Measurements from ENCODE around the gene ARHGAP15.

DNA sequence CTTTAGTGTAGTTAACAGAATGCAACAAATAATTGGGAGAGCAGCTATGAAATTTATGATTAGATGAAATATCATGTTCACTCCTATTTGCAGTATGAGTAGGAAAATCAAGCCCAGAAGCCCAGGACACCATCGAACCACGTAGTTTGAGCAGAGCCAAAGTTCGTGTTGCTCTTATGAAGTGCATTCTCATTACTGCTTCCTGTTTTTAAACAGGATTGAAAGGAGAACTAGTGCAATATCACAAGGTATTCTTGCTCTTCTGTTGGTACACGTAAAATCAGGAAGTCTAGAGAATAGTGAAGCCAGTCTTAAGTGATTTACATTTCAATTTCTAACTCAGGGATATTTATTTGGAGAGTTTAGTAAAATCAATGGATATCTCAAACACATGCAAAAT is 21.1 kb downstream of the ARHGAP15 start:
- TF ChIP-seq, protein P1, sequence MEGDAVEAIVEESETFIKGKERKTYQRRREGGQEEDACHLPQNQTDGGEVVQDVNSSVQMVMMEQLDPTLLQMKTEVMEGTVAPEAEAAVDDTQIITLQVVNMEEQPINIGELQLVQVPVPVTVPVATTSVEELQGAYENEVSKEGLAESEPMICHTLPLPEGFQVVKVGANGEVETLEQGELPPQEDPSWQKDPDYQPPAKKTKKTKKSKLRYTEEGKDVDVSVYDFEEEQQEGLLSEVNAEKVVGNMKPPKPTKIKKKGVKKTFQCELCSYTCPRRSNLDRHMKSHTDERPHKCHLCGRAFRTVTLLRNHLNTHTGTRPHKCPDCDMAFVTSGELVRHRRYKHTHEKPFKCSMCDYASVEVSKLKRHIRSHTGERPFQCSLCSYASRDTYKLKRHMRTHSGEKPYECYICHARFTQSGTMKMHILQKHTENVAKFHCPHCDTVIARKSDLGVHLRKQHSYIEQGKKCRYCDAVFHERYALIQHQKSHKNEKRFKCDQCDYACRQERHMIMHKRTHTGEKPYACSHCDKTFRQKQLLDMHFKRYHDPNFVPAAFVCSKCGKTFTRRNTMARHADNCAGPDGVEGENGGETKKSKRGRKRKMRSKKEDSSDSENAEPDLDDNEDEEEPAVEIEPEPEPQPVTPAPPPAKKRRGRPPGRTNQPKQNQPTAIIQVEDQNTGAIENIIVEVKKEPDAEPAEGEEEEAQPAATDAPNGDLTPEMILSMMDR (IDR thresholded peaks at IDR 0.05) = no peak
- TF ChIP-seq POLR2AphosphoS5 (IDR thresholded peaks at IDR 0.05; ENCODE audit: low read depth, low read length) = no peak
- no peak for TF ChIP-seq SIN3A (IDR thresholded peaks at IDR 0.05; ENCODE audit: borderline replicate concordance, insufficient read depth, low read depth, low read length)
